B cell (primary cell): ENCODE results near the gene FANCI.

Source experiments
- EZH2 ChIP-seq: IDR thresholded peaks from 2 replicates; pipeline ENCODE4 v1.6.1; 2012; ENCODE audit warnings: borderline replicate concordance, low read depth, mild to moderate bottlenecking, moderate library complexity, low read length; ENCODE audit not compliant: insufficient read depth, poor library complexity, severe bottlenecking
- TF ChIP-seq, protein P1 (sequence below): fragments of 200-600 bp; IDR thresholded peaks from one replicate; pipeline ENCODE4 v1.8.0; 2022; ENCODE audit warnings: antibody characterized with exemption, mild to moderate bottlenecking

- TF ChIP-seq, protein P1, sequence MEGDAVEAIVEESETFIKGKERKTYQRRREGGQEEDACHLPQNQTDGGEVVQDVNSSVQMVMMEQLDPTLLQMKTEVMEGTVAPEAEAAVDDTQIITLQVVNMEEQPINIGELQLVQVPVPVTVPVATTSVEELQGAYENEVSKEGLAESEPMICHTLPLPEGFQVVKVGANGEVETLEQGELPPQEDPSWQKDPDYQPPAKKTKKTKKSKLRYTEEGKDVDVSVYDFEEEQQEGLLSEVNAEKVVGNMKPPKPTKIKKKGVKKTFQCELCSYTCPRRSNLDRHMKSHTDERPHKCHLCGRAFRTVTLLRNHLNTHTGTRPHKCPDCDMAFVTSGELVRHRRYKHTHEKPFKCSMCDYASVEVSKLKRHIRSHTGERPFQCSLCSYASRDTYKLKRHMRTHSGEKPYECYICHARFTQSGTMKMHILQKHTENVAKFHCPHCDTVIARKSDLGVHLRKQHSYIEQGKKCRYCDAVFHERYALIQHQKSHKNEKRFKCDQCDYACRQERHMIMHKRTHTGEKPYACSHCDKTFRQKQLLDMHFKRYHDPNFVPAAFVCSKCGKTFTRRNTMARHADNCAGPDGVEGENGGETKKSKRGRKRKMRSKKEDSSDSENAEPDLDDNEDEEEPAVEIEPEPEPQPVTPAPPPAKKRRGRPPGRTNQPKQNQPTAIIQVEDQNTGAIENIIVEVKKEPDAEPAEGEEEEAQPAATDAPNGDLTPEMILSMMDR, result no peak
- no peak for TF ChIP-seq EZH2
Measured at GRCh38 chr15:89201465-89202005, 42.2 kb upstream of the FANCI start.
